ENCODE data around the gene PROK1.

DNA sequence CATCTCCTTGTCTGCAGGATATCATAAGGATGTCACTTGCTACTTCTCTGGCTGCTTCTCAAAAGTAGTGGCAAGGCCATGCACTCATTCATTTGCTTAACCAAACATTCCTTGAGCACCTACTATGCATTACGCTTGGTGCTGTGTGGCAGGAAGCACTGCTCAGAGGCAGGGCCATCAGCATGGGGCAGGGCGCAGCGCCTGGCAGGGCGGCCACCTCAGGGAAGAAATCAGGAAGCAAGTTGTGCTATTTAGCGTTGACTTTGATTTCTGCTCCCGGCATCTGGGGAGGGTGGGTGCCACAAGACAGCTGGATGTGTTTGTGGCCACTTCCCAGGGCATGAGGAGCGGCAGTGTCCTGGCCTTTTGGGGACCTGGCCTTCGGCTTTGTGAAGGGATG lies 27.9 kb downstream of the PROK1 start:
- TF ChIP-seq, protein P1, sequence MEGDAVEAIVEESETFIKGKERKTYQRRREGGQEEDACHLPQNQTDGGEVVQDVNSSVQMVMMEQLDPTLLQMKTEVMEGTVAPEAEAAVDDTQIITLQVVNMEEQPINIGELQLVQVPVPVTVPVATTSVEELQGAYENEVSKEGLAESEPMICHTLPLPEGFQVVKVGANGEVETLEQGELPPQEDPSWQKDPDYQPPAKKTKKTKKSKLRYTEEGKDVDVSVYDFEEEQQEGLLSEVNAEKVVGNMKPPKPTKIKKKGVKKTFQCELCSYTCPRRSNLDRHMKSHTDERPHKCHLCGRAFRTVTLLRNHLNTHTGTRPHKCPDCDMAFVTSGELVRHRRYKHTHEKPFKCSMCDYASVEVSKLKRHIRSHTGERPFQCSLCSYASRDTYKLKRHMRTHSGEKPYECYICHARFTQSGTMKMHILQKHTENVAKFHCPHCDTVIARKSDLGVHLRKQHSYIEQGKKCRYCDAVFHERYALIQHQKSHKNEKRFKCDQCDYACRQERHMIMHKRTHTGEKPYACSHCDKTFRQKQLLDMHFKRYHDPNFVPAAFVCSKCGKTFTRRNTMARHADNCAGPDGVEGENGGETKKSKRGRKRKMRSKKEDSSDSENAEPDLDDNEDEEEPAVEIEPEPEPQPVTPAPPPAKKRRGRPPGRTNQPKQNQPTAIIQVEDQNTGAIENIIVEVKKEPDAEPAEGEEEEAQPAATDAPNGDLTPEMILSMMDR (conservative IDR thresholded peaks at IDR 0.05; ENCODE audit: low read depth in 2 of 2) = no peak
- TF ChIP-seq POLR2AphosphoS5 (IDR thresholded peaks at IDR 0.05; ENCODE audit: low read depth) (no peak), JUNB (IDR thresholded peaks at IDR 0.05; ENCODE audit: unreplicated experiment) (no peak), CREB1 (CRISPR knock-in tag; IDR thresholded peaks at IDR 0.05; ENCODE audit: low read depth) (no peak), EZH2phosphoT487 (IDR thresholded peaks at IDR 0.05; ENCODE audit: unreplicated experiment) (no peak)
- TF ChIP-seq, protein P2, sequence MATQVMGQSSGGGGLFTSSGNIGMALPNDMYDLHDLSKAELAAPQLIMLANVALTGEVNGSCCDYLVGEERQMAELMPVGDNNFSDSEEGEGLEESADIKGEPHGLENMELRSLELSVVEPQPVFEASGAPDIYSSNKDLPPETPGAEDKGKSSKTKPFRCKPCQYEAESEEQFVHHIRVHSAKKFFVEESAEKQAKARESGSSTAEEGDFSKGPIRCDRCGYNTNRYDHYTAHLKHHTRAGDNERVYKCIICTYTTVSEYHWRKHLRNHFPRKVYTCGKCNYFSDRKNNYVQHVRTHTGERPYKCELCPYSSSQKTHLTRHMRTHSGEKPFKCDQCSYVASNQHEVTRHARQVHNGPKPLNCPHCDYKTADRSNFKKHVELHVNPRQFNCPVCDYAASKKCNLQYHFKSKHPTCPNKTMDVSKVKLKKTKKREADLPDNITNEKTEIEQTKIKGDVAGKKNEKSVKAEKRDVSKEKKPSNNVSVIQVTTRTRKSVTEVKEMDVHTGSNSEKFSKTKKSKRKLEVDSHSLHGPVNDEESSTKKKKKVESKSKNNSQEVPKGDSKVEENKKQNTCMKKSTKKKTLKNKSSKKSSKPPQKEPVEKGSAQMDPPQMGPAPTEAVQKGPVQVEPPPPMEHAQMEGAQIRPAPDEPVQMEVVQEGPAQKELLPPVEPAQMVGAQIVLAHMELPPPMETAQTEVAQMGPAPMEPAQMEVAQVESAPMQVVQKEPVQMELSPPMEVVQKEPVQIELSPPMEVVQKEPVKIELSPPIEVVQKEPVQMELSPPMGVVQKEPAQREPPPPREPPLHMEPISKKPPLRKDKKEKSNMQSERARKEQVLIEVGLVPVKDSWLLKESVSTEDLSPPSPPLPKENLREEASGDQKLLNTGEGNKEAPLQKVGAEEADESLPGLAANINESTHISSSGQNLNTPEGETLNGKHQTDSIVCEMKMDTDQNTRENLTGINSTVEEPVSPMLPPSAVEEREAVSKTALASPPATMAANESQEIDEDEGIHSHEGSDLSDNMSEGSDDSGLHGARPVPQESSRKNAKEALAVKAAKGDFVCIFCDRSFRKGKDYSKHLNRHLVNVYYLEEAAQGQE (IDR thresholded peaks at IDR 0.05; ENCODE audit: unreplicated experiment) = no peak
